ENCODE measurements around the gene RAD51B.

DNA sequence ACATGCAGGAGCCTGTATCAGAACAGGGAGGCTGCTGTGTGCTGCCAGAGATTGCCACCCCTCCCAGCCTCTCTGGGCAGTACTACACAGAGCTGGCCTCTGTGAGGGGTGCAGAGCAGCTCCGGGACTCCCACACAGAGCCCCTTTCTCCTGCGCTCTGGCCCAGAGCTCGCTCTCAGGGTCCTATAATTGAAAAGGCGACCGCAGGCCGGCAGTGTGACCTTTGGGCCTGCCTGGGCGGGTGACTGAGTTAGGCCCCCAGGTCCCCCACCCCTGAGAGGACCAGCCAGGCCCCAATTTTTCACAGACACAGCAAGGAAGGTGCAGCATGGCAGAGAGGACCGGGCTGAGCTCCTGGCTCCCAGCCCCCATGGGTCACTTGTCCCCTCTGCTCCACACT lies 836.9 kb downstream of the RAD51B start:
- TF ChIP-seq, protein P1, sequence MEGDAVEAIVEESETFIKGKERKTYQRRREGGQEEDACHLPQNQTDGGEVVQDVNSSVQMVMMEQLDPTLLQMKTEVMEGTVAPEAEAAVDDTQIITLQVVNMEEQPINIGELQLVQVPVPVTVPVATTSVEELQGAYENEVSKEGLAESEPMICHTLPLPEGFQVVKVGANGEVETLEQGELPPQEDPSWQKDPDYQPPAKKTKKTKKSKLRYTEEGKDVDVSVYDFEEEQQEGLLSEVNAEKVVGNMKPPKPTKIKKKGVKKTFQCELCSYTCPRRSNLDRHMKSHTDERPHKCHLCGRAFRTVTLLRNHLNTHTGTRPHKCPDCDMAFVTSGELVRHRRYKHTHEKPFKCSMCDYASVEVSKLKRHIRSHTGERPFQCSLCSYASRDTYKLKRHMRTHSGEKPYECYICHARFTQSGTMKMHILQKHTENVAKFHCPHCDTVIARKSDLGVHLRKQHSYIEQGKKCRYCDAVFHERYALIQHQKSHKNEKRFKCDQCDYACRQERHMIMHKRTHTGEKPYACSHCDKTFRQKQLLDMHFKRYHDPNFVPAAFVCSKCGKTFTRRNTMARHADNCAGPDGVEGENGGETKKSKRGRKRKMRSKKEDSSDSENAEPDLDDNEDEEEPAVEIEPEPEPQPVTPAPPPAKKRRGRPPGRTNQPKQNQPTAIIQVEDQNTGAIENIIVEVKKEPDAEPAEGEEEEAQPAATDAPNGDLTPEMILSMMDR (conservative IDR thresholded peaks at IDR 0.05; ENCODE audit: low read depth, low read length), result no peak
- no peak for TF ChIP-seq EZH2 (IDR thresholded peaks at IDR 0.05; ENCODE audit: low read length, unreplicated experiment)

Measured in PC-3 (cell line).